ENCODE measurements around the gene LILRA1.
"Not testable (repeated sequence)": the region's sequence is repeated elsewhere in the genome, so short reads cannot be mapped to it uniquely, and the experiment has no call there.

The LILRA1 gene

GRCh38 chr19:54593445-54593844 is at the start of gene LILRA1:
Gene LILRA1, plus strand, starts transcription at chr19:54593632. Its CDS starts 613 bp downstream, at chr19:54594245.
- not testable (repeated sequence) for DNase-seq

GRCh38 chr19:54548806-54549205 is 44.6 kb upstream of the LILRA1 start:
- no peak for TF ChIP-seq GATA1 (IDR thresholded peaks at IDR 0.05; ENCODE audit: low read depth, low read length)
- no peak for TF ChIP-seq POLR2A (IDR thresholded peaks at IDR 0.05; ENCODE audit: low read length)
- DNase-seq: no peak

- DNase-seq: no peak
These were observed 44.2 kb upstream of the LILRA1 start for GRCh38 chr19:54549224-54549623.

GRCh38 chr19:54551293-54551692 is 42.1 kb upstream of the LILRA1 start:
- TF ChIP-seq POLR2A (IDR thresholded peaks at IDR 0.05; ENCODE audit: low read length): no peak
- no peak for TF ChIP-seq GATA1 (IDR thresholded peaks at IDR 0.05; ENCODE audit: low read depth, low read length)
- no peak for DNase-seq

More at GRCh38 chr19:54549224-54549623, 44.2 kb upstream of the LILRA1 start:
- no peak for TF ChIP-seq GATA1 (IDR thresholded peaks at IDR 0.05; ENCODE audit: low read depth, low read length)
- TF ChIP-seq POLR2A (IDR thresholded peaks at IDR 0.05; ENCODE audit: low read length): no peak

GRCh38 chr19:54551950-54552912 is 41.2 kb upstream of the LILRA1 start:
- no peak for DNase-seq
- TF ChIP-seq GATA1 (IDR thresholded peaks at IDR 0.05; ENCODE audit: low read depth, low read length) (no peak), POLR2A (IDR thresholded peaks at IDR 0.05; ENCODE audit: low read length) (no peak)

GRCh38 chr19:54552913-54553310 is 40.5 kb upstream of the LILRA1 start:
- no peak for DNase-seq
- TF ChIP-seq POLR2A (IDR thresholded peaks at IDR 0.05; ENCODE audit: low read length) (no peak), GATA1 (IDR thresholded peaks at IDR 0.05; ENCODE audit: low read depth, low read length) (no peak)

- no peak for DNase-seq
These were observed 39.4 kb upstream of the LILRA1 start for GRCh38 chr19:54554006-54554405.

GRCh38 chr19:54554896-54555295 is 38.5 kb upstream of the LILRA1 start:
- no peak for TF ChIP-seq GATA1 (IDR thresholded peaks at IDR 0.05; ENCODE audit: low read depth, low read length)
- no peak for TF ChIP-seq POLR2A (IDR thresholded peaks at IDR 0.05; ENCODE audit: low read length)

More at GRCh38 chr19:54554006-54554405, 39.4 kb upstream of the LILRA1 start:
- no peak for TF ChIP-seq POLR2A (IDR thresholded peaks at IDR 0.05; ENCODE audit: low read length)
- no peak for TF ChIP-seq GATA1 (IDR thresholded peaks at IDR 0.05; ENCODE audit: low read depth, low read length)

GRCh38 chr19:54556194-54556593 is 37.2 kb upstream of the LILRA1 start:
- TF ChIP-seq POLR2A (IDR thresholded peaks at IDR 0.05; ENCODE audit: low read length): no peak
- no peak for TF ChIP-seq GATA1 (IDR thresholded peaks at IDR 0.05; ENCODE audit: low read depth, low read length)
- no peak for DNase-seq

More at GRCh38 chr19:54554896-54555295, 38.5 kb upstream of the LILRA1 start:
- no peak for DNase-seq

- TF ChIP-seq GATA1 (IDR thresholded peaks at IDR 0.05; ENCODE audit: low read depth, low read length) (no peak), POLR2A (IDR thresholded peaks at IDR 0.05; ENCODE audit: low read length) (no peak)
- DNase-seq: no peak
These were observed 35.1 kb upstream of the LILRA1 start for GRCh38 chr19:54558339-54558738.

GRCh38 chr19:54560881-54561385 is 32.5 kb upstream of the LILRA1 start:
- no peak for TF ChIP-seq GATA1 (IDR thresholded peaks at IDR 0.05; ENCODE audit: low read depth, low read length)
- no peak for TF ChIP-seq POLR2A (IDR thresholded peaks at IDR 0.05; ENCODE audit: low read length)
- no peak for DNase-seq

GRCh38 chr19:54561840-54562239 is 31.6 kb upstream of the LILRA1 start:
- TF ChIP-seq POLR2A (IDR thresholded peaks at IDR 0.05; ENCODE audit: low read length) (no peak), GATA1 (IDR thresholded peaks at IDR 0.05; ENCODE audit: low read depth, low read length) (no peak)
- DNase-seq: no peak

GRCh38 chr19:54563206-54563605 is 30.2 kb upstream of the LILRA1 start:
- not testable (repeated sequence) for DNase-seq

- no peak for DNase-seq
- TF ChIP-seq POLR2A (IDR thresholded peaks at IDR 0.05; ENCODE audit: low read length) (no peak), GATA1 (IDR thresholded peaks at IDR 0.05; ENCODE audit: low read depth, low read length) (no peak)
These were observed 23.1 kb upstream of the LILRA1 start for GRCh38 chr19:54570316-54570715.

GRCh38 chr19:54571715-54572615 is 21.5 kb upstream of the LILRA1 start:
- not testable (repeated sequence) for DNase-seq

Data from erythroblast (primary cell).